Activated CD8-positive, alpha-beta memory T cell treated with anti-CD3 and anti-CD28 coated beads, Interleukin-2, amount 50 U/mL, for 48 hours (primary cell): Measurements from ENCODE around the gene SH3PXD2B.

Source experiments
- DNase-seq: peaks from one replicate; pipeline ENCODE4 v3.0.0-alpha.2; 2020

SH3PXD2B gene

GRCh38 chr5:172435362-172436077, 18.8 kb downstream of the SH3PXD2B start:
- no peak for DNase-seq

GRCh38 chr5:172434251-172434650, 20.1 kb downstream of the SH3PXD2B start:
- DNase-seq: no peak

GRCh38 chr5:172433513-172433912, 20.8 kb downstream of the SH3PXD2B start:
- no peak for DNase-seq

- DNase-seq: no peak
Observed at GRCh38 chr5:172433071-172433470, 21.3 kb downstream of the SH3PXD2B start.

- no peak for DNase-seq
Observed at GRCh38 chr5:172430354-172430753, 24.0 kb downstream of the SH3PXD2B start.

- DNase-seq: no peak
Observed at GRCh38 chr5:172429201-172429940, 25.0 kb downstream of the SH3PXD2B start.

GRCh38 chr5:172428224-172429166, 25.8 kb downstream of the SH3PXD2B start:
- no peak for DNase-seq

- no peak for DNase-seq
Observed at GRCh38 chr5:172427202-172427601, 27.1 kb downstream of the SH3PXD2B start.

- DNase-seq: no peak
Observed at GRCh38 chr5:172426086-172426485, 28.2 kb downstream of the SH3PXD2B start.

- no peak for DNase-seq
Observed at GRCh38 chr5:172425402-172425801, 28.9 kb downstream of the SH3PXD2B start.

- DNase-seq: no peak
Observed at GRCh38 chr5:172424808-172425207, 29.5 kb downstream of the SH3PXD2B start.

- DNase-seq: no peak
Observed at GRCh38 chr5:172424111-172424490, 30.2 kb downstream of the SH3PXD2B start.

GRCh38 chr5:172423379-172424110, 30.8 kb downstream of the SH3PXD2B start:
- no peak for DNase-seq

GRCh38 chr5:172422255-172422654, 32.1 kb downstream of the SH3PXD2B start:
- no peak for DNase-seq

GRCh38 chr5:172421020-172421419, 33.3 kb downstream of the SH3PXD2B start:
- no peak for DNase-seq

- no peak for DNase-seq
Observed at GRCh38 chr5:172420235-172420939, 33.9 kb downstream of the SH3PXD2B start.

- no peak for DNase-seq
Observed at GRCh38 chr5:172418862-172419814, 35.2 kb downstream of the SH3PXD2B start.

- DNase-seq: no peak
Observed at GRCh38 chr5:172417983-172418630, 36.2 kb downstream of the SH3PXD2B start.

GRCh38 chr5:172417130-172417841, 37.0 kb downstream of the SH3PXD2B start:
- no peak for DNase-seq
